PFSK-1 (cell line): ENCODE data around the gene SHPK.

Experiments used
- FOXP2 ChIP-seq: optimal IDR thresholded peaks from 2 replicates; pipeline ENCODE3; 2011; ENCODE audit warnings: borderline replicate concordance, control low read depth, inconsistent platforms; ENCODE audit not compliant: insufficient read depth; ENCODE audit errors: extremely low read length, extremely low read depth
- POLR2AphosphoS5 ChIP-seq: IDR thresholded peaks from 2 replicates; pipeline ENCODE4 v1.6.1; 2012; ENCODE audit warnings: low read depth, mild to moderate bottlenecking, control low read depth, low read length, moderate library complexity
- SIN3A ChIP-seq: IDR thresholded peaks from 2 replicates; pipeline ENCODE4 v1.6.1; 2012; ENCODE audit warnings: mild to moderate bottlenecking, low read length, moderate library complexity, borderline replicate concordance; ENCODE audit not compliant: insufficient read depth
- TAF1 ChIP-seq: IDR thresholded peaks from 2 replicates; pipeline ENCODE4 v1.6.1; 2012; ENCODE audit warnings: low read length, control low read depth, borderline replicate concordance; ENCODE audit not compliant: insufficient read depth
- TF ChIP-seq, protein P1 (sequence below), 2 experiments: IDR thresholded peaks; 2 replicates each; pipeline versions ENCODE4 v1.6.1 to v1.8.0; 2011 to 2012; ENCODE audit warnings: low read depth in 2 of 2, low read length in 2 of 2, control low read depth in 1 of 2, inconsistent platforms in 1 of 2, mild to moderate bottlenecking in 1 of 2, moderate library complexity in 1 of 2; ENCODE audit not compliant: insufficient read depth in 1 of 2

Gene SHPK

DNA sequence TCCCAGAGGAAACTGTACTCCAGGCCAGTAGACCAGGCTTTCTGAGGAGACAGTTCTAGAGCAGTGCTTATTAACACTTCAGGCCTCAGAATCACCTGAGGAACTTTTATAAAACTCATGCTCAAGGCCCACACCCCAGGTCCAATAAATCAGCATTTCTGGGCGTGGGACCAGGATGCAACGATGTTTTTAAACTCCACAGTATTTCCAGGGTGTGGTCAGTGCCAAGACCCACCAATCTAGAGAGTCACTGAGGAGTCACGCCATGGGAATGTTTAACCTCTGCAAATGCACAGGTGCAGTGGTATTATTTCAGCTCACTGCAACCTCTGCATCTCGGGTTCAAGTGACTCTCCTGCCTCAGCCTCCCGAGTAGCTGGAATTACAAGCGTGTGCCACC, 22.9 kb downstream of the SHPK start:
- TF ChIP-seq FOXP2 (no peak), SIN3A (no peak), POLR2AphosphoS5 (no peak), TAF1 (no peak)
- TF ChIP-seq, protein P1, sequence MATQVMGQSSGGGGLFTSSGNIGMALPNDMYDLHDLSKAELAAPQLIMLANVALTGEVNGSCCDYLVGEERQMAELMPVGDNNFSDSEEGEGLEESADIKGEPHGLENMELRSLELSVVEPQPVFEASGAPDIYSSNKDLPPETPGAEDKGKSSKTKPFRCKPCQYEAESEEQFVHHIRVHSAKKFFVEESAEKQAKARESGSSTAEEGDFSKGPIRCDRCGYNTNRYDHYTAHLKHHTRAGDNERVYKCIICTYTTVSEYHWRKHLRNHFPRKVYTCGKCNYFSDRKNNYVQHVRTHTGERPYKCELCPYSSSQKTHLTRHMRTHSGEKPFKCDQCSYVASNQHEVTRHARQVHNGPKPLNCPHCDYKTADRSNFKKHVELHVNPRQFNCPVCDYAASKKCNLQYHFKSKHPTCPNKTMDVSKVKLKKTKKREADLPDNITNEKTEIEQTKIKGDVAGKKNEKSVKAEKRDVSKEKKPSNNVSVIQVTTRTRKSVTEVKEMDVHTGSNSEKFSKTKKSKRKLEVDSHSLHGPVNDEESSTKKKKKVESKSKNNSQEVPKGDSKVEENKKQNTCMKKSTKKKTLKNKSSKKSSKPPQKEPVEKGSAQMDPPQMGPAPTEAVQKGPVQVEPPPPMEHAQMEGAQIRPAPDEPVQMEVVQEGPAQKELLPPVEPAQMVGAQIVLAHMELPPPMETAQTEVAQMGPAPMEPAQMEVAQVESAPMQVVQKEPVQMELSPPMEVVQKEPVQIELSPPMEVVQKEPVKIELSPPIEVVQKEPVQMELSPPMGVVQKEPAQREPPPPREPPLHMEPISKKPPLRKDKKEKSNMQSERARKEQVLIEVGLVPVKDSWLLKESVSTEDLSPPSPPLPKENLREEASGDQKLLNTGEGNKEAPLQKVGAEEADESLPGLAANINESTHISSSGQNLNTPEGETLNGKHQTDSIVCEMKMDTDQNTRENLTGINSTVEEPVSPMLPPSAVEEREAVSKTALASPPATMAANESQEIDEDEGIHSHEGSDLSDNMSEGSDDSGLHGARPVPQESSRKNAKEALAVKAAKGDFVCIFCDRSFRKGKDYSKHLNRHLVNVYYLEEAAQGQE (IDR thresholded peaks at IDR 0.05; ENCODE audit: insufficient read depth in 1 of 2, low read depth in 2 of 2, low read length in 2 of 2): no peak

DNA sequence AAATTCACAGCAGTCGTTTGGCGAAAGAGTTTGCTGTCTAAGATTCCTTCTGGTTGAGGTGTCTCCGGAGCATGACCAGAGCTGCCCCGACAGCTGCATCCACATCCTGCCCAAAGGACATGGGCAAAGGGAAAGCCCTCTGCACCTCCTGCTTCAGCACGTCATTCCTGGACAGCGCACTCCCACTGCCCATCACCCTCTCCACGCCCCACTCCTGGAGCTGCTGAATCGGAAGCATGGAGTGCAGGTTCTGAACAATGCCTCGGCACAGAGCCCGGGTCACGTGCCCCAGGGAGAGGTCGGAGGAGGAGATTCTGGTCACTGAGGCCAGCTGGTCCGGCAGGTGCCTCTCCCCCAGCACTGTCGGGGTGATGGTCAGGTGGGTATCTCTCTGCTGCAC, 25.5 kb downstream of the SHPK start:
- TF ChIP-seq TAF1 (no peak), FOXP2 (no peak)
- TF ChIP-seq, protein P1 (IDR thresholded peaks at IDR 0.05; ENCODE audit: insufficient read depth in 1 of 2, low read depth in 2 of 2, low read length in 2 of 2): 0 out of 4 replicates have a peak, but pooled peaks of 1 of the 2 experiments have one; percentile 35

DNA sequence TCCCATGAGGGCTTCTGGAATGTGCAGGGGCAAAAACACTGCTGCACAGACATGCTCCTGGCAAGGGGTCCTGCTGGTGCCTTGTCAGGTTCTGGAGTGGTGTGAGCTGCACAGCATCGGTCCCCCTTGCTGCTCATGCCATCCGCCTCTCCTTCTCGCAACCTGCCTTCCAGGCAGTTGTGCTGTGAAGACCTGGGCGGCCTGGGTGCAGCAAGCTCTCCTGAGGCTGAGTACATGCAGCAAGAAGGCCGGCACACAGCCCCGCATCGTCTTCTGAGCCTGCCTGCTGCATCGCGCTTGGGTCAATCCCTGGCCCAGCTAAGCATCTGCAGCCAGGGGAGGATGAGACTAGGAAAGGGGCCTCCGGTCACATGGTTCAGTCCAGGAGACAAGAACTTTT, 26.4 kb downstream of the SHPK start:
- no peak for TF ChIP-seq FOXP2
- no peak for TF ChIP-seq TAF1
- TF ChIP-seq, protein P1 (IDR thresholded peaks at IDR 0.05; ENCODE audit: insufficient read depth in 1 of 2, low read depth in 2 of 2, low read length in 2 of 2): no peak
- no peak for TF ChIP-seq SIN3A
- TF ChIP-seq POLR2AphosphoS5: no peak

DNA sequence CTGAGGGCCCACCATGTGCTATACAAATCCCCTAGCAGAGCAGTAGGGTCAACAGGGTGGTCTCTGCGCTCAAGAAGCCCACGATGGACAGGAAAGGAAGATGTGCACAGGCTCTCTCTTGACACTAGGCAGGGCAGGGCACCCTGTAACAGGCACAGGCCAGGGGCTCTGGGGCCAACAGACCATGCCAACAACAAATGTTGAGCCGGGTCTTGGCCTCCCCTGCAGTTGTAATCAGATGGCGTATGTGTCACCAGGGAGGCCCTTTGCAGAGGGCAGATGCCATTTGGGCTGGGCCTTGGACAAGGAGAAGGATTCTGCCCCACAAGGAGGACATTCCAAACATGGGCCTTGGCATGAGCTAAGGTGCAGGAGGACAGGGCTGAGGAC, 32.2 kb downstream of the SHPK start:
- TF ChIP-seq SIN3A (no peak), FOXP2 (no peak), TAF1 (no peak), POLR2AphosphoS5 (no peak)
- TF ChIP-seq, protein P1 (IDR thresholded peaks at IDR 0.05; ENCODE audit: insufficient read depth in 1 of 2, low read depth in 2 of 2, low read length in 2 of 2): no peak
